Left lung (tissue), 10 donors: ENCODE results near the gene TSC22D3. TPM values are rescaled to one million over a fixed set of nuclear protein-coding genes. Genes with fewer than 3 reads are reported as not detected.

Source experiments
- ATAC-seq: fragments of 200-7000 bp; cut with Tn5 transposase; one replicate; pipeline ENCODE4 v1.9.1; 2020; ENCODE audit warnings: moderate library complexity
- DNase-seq, 4 donors: peaks; one replicate each; pipeline ENCODE4 v3.0.0-alpha.2; 2013 to 2020
- H3K27ac ChIP-seq, 2 donors: fragments of 200-600 bp; sonication (generic) in 1 of 2; one replicate each; pipeline versions ENCODE4 v1.5.0 to v1.8.0; 2020 to 2021
- H3K27me3 ChIP-seq, 2 donors: fragments of 200-600 bp; sonication (generic) in 1 of 2; one replicate each; pipeline versions ENCODE4 v1.5.0 to v1.8.0; 2020 to 2021
- H3K36me3 ChIP-seq, 2 donors: fragments of 200-600 bp; sonication (generic) in 1 of 2; one replicate each; pipeline versions ENCODE4 v1.5.0 to v1.8.0; 2020 to 2021
- H3K4me1 ChIP-seq, 2 donors: fragments of 200-600 bp; one replicate each; pipeline ENCODE4 v1.8.0; 2021
- H3K4me3 ChIP-seq, 2 donors: fragments of 200-600 bp; sonication (generic) in 1 of 2; one replicate each; pipeline versions ENCODE4 v1.5.0 to v1.8.0; 2020 to 2021; ENCODE audit warnings: mild to moderate bottlenecking in 1 of 2
- H3K9me3 ChIP-seq, 2 donors: fragments of 200-600 bp; sonication (generic) in 1 of 2; one replicate each; pipeline versions ENCODE4 v1.5.0 to v1.8.0; 2020 to 2021
- intact Hi-C, 2 donors: fragments of 100-400 bp; cut with DNase I; formaldehyde crosslinking; loops; one replicate each; pipeline versions ENCODE4 v1.11.2 to v1.14.2; 2022
- polyA plus RNA-seq, 6 donors: library from polyadenylated mRNA; unstranded; fragments of 120-200 nt; gene quantifications; one replicate each; pipeline ENCODE4 v1.2.1, GENCODE V29; 2013; ENCODE audit not compliant: insufficient read length in 6 of 6
- total RNA-seq, 2 donors: library from RNA; stranded (reverse); fragmentation: NEBNext Ultra II Directional; extraction: Animal tissue kit (Norgen Biotek cat#: 25700); gene quantifications; one replicate each; pipeline ENCODE4 v1.2.1, GENCODE V29; 2021
- TF ChIP-seq, protein P1 (sequence below), 2 donors: fragments of 200-600 bp; sonication (generic) in 1 of 2; IDR thresholded peaks; one replicate each; pipeline versions ENCODE4 v1.5.0 to v1.8.0; 2021; ENCODE audit warnings: antibody characterized with exemption in 2 of 2
- donor health status: DM: no; HTN: yes; CAD: no.
- donor health status: DM: no; HTN: no; CAD: no.

The TSC22D3 gene
- total and polyA plus RNA-seq, 8 donors, result 119 to 156 (median 126) TPM

DNA sequence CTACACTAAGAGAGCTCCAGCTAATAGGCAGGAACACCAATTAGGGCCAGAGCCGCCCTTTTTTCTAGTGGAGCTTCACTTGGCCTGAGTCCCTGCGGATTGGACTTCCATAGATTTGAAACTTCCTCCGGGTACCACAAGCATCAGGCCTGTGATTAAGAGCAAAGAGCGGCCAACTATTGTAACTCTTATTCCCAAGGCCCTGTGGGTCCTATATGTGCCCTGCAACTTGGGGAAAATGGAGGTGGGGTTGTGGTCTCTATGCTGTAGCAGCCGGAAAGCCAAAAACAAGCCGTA lies 1.9 kb upstream of the TSC22D3 start, which contains the start of gene NCBP2L:
Gene NCBP2L, plus strand, starts transcription at position 198 of the 297 bp plus-strand sequence. CDS start 16,488 bp downstream, outside the sequence.
- Histone ChIP-seq H3K27ac (peak within 1 kb of the TSS in 1 of 2 donors; percentile 61), H3K36me3 (no peaks in the 10 kb centered on the region), H3K4me3 (peak within 1 kb of the TSS in 1 of 2 donors; percentile 48), H3K4me1 (peaks cover 0 to 6% of the 10 kb centered on the region in 2 donors), H3K27me3 (peaks cover 0 to 22% of the 10 kb centered on the region in 2 donors), H3K9me3 (no peaks in the 10 kb centered on the region)
- intact Hi-C loops, result loop anchor here in 1 of 2 donors (5.0 to 10.0 kb wide), 2 partner anchors 53 to 120 kb away; no protein-coding TSS in a partner anchor
- ATAC-seq, result no peak
- no peak for DNase-seq
- TF ChIP-seq, protein P1, sequence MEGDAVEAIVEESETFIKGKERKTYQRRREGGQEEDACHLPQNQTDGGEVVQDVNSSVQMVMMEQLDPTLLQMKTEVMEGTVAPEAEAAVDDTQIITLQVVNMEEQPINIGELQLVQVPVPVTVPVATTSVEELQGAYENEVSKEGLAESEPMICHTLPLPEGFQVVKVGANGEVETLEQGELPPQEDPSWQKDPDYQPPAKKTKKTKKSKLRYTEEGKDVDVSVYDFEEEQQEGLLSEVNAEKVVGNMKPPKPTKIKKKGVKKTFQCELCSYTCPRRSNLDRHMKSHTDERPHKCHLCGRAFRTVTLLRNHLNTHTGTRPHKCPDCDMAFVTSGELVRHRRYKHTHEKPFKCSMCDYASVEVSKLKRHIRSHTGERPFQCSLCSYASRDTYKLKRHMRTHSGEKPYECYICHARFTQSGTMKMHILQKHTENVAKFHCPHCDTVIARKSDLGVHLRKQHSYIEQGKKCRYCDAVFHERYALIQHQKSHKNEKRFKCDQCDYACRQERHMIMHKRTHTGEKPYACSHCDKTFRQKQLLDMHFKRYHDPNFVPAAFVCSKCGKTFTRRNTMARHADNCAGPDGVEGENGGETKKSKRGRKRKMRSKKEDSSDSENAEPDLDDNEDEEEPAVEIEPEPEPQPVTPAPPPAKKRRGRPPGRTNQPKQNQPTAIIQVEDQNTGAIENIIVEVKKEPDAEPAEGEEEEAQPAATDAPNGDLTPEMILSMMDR (IDR thresholded peaks at IDR 0.05), result no peak

DNA sequence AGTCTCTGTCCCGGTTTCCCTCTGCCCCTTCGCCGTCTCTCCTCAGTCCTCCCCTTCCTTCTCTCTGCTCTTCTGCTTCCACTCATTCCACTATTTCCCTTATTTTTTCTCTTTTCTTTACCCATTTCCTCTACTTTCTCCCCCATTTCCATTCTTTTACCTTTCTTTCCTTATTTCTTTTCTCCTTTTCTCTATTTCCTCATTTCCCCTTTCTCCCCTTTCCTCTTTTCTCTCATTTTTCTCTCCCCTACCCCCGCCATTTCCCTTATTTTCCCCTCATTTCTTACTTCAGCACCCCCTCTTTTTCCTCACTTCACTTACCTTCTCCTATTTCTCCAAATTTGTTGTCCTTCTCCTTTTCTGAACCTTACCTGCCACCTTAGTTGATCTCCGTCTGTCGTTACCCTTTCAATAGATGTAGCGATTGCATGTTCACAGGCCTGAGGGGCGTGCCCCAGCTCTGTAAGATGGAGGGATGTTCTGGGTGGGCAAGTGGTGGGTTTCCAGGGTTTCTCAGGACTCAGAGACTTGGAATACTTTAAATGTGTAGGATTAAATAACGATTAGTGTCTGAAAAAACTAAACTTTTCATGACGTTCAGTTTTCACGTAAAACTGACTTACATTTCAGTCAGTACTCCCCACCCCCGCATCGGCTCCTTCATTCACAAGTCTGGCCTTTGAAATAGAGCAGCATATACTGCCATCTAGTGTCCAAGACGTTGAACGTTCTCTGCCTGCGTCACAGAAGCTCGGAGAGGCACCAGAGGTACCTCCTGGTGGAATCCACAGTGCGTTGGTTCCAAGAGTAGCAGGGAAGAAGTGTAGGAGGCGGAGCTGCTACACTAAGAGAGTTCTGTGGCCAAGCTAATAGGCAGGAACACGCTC lies 1.3 kb upstream of the TSC22D3 start:
- TF ChIP-seq, protein P1 (IDR thresholded peaks at IDR 0.05), result peak; percentile 56 to 76
- H3K4me3 ChIP-seq, result peak overlapping the region; percentile 28 to 48
- H3K9me3 ChIP-seq, result no peaks in the 10 kb centered on the region
- H3K36me3 ChIP-seq, result no peaks in the 10 kb centered on the region
- intact Hi-C loops, result loop anchor here in 1 of 2 donors (5.0 to 10.0 kb wide), 2 partner anchors 52 to 120 kb away; no protein-coding TSS in a partner anchor
- peaks cover 0 to 6% of the 10 kb centered on the region in 2 donors for H3K4me1 ChIP-seq
- ATAC-seq (peak; percentile 83), DNase-seq (peak in 3 of 4 donors; percentile 79 to 89 (median 81))
- peak overlapping the region in 1 of 2 donors; percentile 61 for H3K27ac ChIP-seq
- H3K27me3 ChIP-seq, result peaks cover 0 to 22% of the 10 kb centered on the region in 2 donors

DNA sequence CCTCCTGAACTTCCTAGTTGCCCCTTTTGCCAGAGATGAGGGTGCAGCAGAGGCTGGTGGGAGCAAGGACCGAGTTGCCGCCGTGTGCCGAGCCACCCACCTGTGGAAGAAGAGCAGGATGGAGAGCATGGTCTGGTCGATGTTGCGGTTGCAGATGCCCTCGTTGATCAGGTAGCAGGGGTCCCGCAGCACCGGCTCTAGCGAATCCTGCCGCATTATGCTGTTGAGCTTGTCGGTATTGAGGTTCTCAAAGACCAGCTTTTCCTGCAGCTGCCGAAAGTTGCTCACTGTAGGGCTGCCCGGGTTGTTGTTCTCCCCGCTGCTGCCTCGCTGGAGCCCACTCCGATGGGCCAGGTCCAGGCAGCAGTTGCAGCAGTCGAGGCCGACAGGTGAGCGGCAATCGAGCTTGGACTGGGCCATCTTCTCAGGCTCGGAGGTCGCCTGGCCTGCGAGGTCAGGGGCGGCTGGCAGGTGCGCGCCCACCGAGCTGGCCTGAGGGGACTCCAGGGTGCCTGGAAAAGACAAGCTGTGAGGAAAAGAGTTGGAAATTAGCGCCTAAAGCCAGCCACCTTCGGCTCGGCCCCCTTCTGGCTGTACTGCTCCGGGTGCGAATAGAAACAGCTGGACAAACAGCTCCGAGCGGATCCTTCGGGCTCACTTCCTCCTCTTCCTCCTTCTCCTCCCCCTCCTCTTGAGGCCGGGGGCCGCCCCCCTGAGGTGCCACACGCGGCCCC lies 420 bp downstream of the TSC22D3 start:
- no peaks in the 10 kb centered on the region for H3K9me3 ChIP-seq
- H3K27me3 ChIP-seq, result peaks cover 7 to 22% of the 10 kb centered on the region in 2 donors
- H3K36me3 ChIP-seq, result no peaks in the 10 kb centered on the region
- DNase-seq, result no peak
- H3K27ac ChIP-seq, result peak overlapping the region in 1 of 2 donors; percentile 61
- peaks cover 0 to 6% of the 10 kb centered on the region in 2 donors for H3K4me1 ChIP-seq
- ATAC-seq, result peak; percentile 6
- intact Hi-C loops, result loop anchor here in 1 of 2 donors (5.0 to 10.0 kb wide), 2 partner anchors 50 to 118 kb away; no protein-coding TSS in a partner anchor
- TF ChIP-seq, protein P1 (IDR thresholded peaks at IDR 0.05), result no peak
- H3K4me3 ChIP-seq, result peak overlapping the region; percentile 28 to 48

DNA sequence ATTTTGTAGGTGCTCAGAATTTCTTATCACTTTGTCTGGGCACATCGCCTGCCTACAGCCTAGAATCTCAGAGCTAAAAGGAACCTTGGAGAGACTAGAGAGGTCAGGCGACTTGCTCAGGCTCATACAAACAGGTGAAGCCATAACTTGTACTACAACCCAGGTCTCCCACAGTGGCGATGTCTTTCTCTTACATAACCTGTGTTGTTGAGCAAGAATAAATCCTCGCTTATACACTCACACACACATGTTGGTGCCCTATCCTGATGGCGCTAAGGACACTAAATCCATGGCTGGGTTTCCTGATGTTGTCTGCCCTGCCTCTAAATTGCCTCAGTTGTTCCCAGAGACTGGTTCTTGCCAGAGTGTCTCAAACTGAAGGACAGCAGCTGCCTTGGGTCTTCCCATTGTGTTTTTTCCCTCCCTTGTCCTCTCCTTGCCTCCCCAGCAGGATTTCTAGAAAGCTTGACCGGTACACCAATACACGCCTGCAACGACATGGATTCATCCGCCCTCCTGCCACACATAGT lies 1.6 kb downstream of the TSC22D3 start:
- Histone ChIP-seq H3K4me1 (peaks cover 0 to 6% of the 10 kb centered on the region in 2 donors), H3K27ac (no peak overlapping the region), H3K9me3 (no peaks in the 10 kb centered on the region), H3K4me3 (peak overlapping the region in 1 of 2 donors; percentile 48), H3K36me3 (no peaks in the 10 kb centered on the region), H3K27me3 (peaks cover 7 to 22% of the 10 kb centered on the region in 2 donors)
- TF ChIP-seq, protein P1 (IDR thresholded peaks at IDR 0.05), result no peak
- intact Hi-C loops, result loop anchor here in 1 of 2 donors (10.0 kb wide), 1 partner anchor 49 kb away; no protein-coding TSS in a partner anchor
- no peak for DNase-seq
- no peak for ATAC-seq
